ENCODE measurements around the gene PRPSAP2. TPM values are rescaled to one million over a fixed set of nuclear protein-coding genes. Genes with fewer than 3 reads are reported as not detected.

The PRPSAP2 gene
- total and polyA plus RNA-seq, 2 of the 4 experiments (the other 2 are of a cell fraction), result 22.9 to 28.1 TPM

GRCh38 chr17:18968945-18969887 is 111.3 kb downstream of the PRPSAP2 start:
- Histone ChIP-seq H2BK15ac (ENCODE audit: low read depth, low read length) (no peak overlapping the region), H3K9me1 (ENCODE audit: insufficient read depth, low read length) (peaks cover 4% of the 10 kb centered on the region; the same call in 1 of the 2 replicates), H3K56ac (ENCODE audit: extremely low read depth, insufficient read depth, low read length) (no peak overlapping the region), H3K18ac (ENCODE audit: low read depth, low read length) (no peak overlapping the region), H3K4me1 (ENCODE audit: control insufficient read depth, insufficient read depth, low read length) (peaks cover 11% of the 10 kb centered on the region), H4K5ac (ENCODE audit: low read depth, low read length) (no peak overlapping the region), H3K36me3 (ENCODE audit: control insufficient read depth, insufficient read depth, low read length) (peaks cover 22% of the 10 kb centered on the region), H3K27me3 (ENCODE audit: control insufficient read depth, insufficient read depth, low read length) (no peaks in the 10 kb centered on the region), H2AK5ac (ENCODE audit: low read depth, low read length) (no peak overlapping the region), H3K4me2 (ENCODE audit: low read depth, low read length) (no peak overlapping the region), H4K91ac (ENCODE audit: insufficient read depth, low read depth, low read length) (no peak overlapping the region), H3K27ac (ENCODE audit: insufficient read depth, low read length) (no peak overlapping the region), H3K9me3 (ENCODE audit: control insufficient read depth, insufficient read depth, low read length) (no peaks in the 10 kb centered on the region), H2AK9ac (replicated peaks; ENCODE audit: low read depth, low read length, poor library complexity) (no peak overlapping the region), H3K23ac (ENCODE audit: low read depth, low read length) (no peak overlapping the region), H4K20me1 (ENCODE audit: insufficient read depth, low read length) (no peaks in the 10 kb centered on the region), H4K8ac (ENCODE audit: low read depth in 2 of 2, low read length in 2 of 2) (no peak overlapping the region), H3K14ac (replicated peaks; ENCODE audit: low read depth, low read length) (no peak overlapping the region), H3K4ac (ENCODE audit: low read depth, low read length) (no peak overlapping the region), H2BK120ac (ENCODE audit: low read depth, low read length) (no peak overlapping the region), H2BK20ac (ENCODE audit: low read depth, low read length) (no peak overlapping the region), H3K79me1 (ENCODE audit: low read depth in 1 of 2, low read length in 2 of 2) (peaks cover 9 to 15% of the 10 kb centered on the region in 2 experiments; a peak in 3 of 4 replicates), H3K4me3 (ENCODE audit: insufficient read depth, low read depth, low read length) (no peak overlapping the region), H3K9ac (ENCODE audit: low read depth, low read length) (no peak overlapping the region), H2BK5ac (ENCODE audit: low read depth, low read length, poor library complexity, severe bottlenecking) (no peak overlapping the region), H2AFZ (replicated peaks; ENCODE audit: low read length, poor library complexity) (no peak overlapping the region)
- DNase-seq, result no peak
- no TSS peak for BruUV-seq (replicated peaks)
- dilution Hi-C loops (cut with HindIII; ENCODE audit: low sequenced_read_pairs, unreplicated experiment), result no loop called here
- in situ Hi-C loops (cut with MboI; ENCODE audit: low sequenced_read_pairs), result no loop called here
- intact Hi-C loops (cut with micrococcal nuclease), result no loop called here
- ChIA-PET CTCF (no interaction called here), POLR2A (ENCODE audit: unreplicated experiment) (no interaction called here)
- 87% methylated on average over 11 of the region's 23 CpGs; no CpG with 5 or more reads in 1 of the 2 experiments for WGBS, 2 experiments (ENCODE audit: extremely low coverage in 2 of 2, insufficient read length in 1 of 2)
- ATAC-seq (ENCODE audit: low read depth), result no peak
- TF ChIP-seq RCOR1 (IDR thresholded peaks at IDR 0.05; ENCODE audit: insufficient replicate concordance, low read length), result no peak
- no peak for TF ChIP-seq ELK1 (IDR thresholded peaks at IDR 0.05; ENCODE audit: borderline replicate concordance, low read depth, low read length)
- no peak for TF ChIP-seq MXI1 (IDR thresholded peaks at IDR 0.05; ENCODE audit: borderline replicate concordance, low read depth, low read length)
- no peak for TF ChIP-seq USF2 (IDR thresholded peaks at IDR 0.05; ENCODE audit: low read depth, low read length)
- no peak for TF ChIP-seq POLR2A (IDR thresholded peaks at IDR 0.05; ENCODE audit: low read depth, low read length)
- no peak for TF ChIP-seq CEBPB (IDR thresholded peaks at IDR 0.05; ENCODE audit: low read depth, low read length)
- no peak for TF ChIP-seq SMC3 (IDR thresholded peaks at IDR 0.05; ENCODE audit: low read depth, low read length)
- no peak for TF ChIP-seq CHD1 (IDR thresholded peaks at IDR 0.05; ENCODE audit: low read depth, low read length)
- no peak for TF ChIP-seq RFX5 (IDR thresholded peaks at IDR 0.05; ENCODE audit: low read depth, low read length)
- no peak for TF ChIP-seq RAD21 (IDR thresholded peaks at IDR 0.05; ENCODE audit: low read length)
- no peak for TF ChIP-seq NFE2L2 (IDR thresholded peaks at IDR 0.05; ENCODE audit: low read depth, low read length)
- TF ChIP-seq BHLHE40 (IDR thresholded peaks at IDR 0.05; ENCODE audit: low read depth, low read length), result no peak
- TF ChIP-seq MAZ (IDR thresholded peaks at IDR 0.05; ENCODE audit: borderline replicate concordance, low read depth, low read length), result no peak
- TF ChIP-seq FOS (IDR thresholded peaks at IDR 0.05; ENCODE audit: low read depth, low read length), result no peak
- no peak for TF ChIP-seq MAFK (IDR thresholded peaks at IDR 0.05; ENCODE audit: low read depth, low read length)
